ENCODE data around the gene CNIH3. TPM values are rescaled to one million over a fixed set of nuclear protein-coding genes. Genes with fewer than 3 reads are reported as not detected.

The CNIH3 gene
- total RNA-seq, 3 donors from 2014 or later, result 3.8 to 5.2 (median 4.4) TPM

DNA sequence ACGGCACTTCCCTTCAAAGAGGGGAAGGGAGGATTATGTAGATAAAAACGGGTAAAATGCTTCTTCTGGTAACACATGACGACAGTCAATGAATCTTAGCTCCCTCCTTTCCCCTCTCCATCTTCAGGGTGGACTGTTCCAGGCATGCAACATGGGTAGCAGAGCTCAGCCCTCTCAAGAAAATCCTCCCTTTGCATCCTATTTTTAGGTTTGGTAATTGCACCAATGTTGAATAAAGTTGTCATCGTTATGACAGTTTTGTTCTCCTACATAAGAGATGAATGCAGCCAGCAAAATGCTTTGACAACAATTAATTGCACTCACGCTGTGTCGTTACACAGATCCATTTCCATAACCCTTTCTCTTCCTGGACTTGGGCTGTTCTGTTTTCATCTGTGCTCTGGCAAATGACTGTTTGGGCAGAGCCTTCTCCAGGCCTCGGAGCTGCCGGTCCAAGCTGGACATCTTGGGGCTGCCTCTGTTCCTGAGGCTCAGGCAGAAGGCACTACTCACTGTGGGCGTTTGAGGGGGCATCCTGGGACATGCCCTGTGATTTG is 127.6 kb downstream of the CNIH3 start:
- H3K9me3 ChIP-seq, result no peaks in the 10 kb centered on the region
- intact Hi-C loops (cut with DNase I; ENCODE audit: low total_unique reads), result no loop called here
- H3K4me1 ChIP-seq, result no peaks in the 10 kb centered on the region
- H3K36me3 ChIP-seq, result no peaks in the 10 kb centered on the region
- no peak for DNase-seq (ENCODE audit: low spot score in 2 of 2)
- TF ChIP-seq, protein P1, sequence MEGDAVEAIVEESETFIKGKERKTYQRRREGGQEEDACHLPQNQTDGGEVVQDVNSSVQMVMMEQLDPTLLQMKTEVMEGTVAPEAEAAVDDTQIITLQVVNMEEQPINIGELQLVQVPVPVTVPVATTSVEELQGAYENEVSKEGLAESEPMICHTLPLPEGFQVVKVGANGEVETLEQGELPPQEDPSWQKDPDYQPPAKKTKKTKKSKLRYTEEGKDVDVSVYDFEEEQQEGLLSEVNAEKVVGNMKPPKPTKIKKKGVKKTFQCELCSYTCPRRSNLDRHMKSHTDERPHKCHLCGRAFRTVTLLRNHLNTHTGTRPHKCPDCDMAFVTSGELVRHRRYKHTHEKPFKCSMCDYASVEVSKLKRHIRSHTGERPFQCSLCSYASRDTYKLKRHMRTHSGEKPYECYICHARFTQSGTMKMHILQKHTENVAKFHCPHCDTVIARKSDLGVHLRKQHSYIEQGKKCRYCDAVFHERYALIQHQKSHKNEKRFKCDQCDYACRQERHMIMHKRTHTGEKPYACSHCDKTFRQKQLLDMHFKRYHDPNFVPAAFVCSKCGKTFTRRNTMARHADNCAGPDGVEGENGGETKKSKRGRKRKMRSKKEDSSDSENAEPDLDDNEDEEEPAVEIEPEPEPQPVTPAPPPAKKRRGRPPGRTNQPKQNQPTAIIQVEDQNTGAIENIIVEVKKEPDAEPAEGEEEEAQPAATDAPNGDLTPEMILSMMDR (IDR thresholded peaks at IDR 0.05), result no peak
- TF ChIP-seq POLR2A (IDR thresholded peaks at IDR 0.05) (no peak), POLR2AphosphoS5 (IDR thresholded peaks at IDR 0.05) (no peak)
- H3K4me3 ChIP-seq, result no peak overlapping the region
- H3K27me3 ChIP-seq, result no peaks in the 10 kb centered on the region
- H3K27ac ChIP-seq, result no peak overlapping the region

DNA sequence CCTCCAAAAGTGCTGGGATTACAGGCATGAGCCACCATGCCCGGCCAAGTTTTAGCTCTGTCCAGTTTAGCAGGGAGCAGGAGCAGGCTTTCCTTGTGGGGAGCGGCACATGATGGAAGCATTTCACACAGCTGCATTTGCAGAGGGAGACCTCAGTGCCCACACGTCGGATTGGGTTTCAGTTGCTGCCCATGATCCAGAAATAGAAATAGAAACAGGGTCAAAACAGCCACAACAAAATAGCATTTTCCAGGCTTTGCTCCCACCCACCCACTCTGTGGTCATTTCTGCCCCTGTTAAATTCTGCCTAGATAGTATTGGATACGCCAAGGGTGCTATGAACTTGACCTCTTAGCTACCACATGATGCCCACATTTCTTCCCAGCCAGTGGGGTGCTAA is 128.4 kb downstream of the CNIH3 start:
- Histone ChIP-seq H3K4me1 (no peaks in the 10 kb centered on the region), H3K27me3 (no peaks in the 10 kb centered on the region), H3K9me3 (no peaks in the 10 kb centered on the region), H3K4me3 (no peak overlapping the region), H3K36me3 (no peaks in the 10 kb centered on the region), H3K27ac (no peak overlapping the region)
- DNase-seq (ENCODE audit: low spot score in 2 of 2), result no peak
- TF ChIP-seq, protein P1 (IDR thresholded peaks at IDR 0.05), result no peak
- intact Hi-C loops (cut with DNase I; ENCODE audit: low total_unique reads), result no loop called here

DNA sequence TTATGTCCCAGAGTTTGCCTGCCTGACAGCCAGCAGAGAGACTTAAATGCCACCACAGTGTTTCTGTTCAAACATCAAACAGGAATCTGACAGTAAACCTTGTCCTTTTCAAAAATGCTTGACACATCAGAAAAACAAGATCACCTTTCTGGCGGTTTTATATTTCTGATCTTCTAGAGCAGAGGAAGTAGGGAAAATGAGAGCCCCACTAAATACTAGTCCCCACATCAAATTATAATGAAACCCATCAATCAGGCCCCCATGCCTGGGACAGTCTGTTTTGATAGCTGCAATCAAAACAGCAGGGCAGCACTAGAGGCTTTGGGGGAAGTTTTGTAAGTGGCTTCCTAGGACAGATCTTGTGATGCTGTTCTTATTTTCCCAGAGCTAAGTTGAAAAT is 129.3 kb downstream of the CNIH3 start:
- TF ChIP-seq POLR2A (IDR thresholded peaks at IDR 0.05) (no peak), POLR2AphosphoS5 (IDR thresholded peaks at IDR 0.05) (no peak)
- TF ChIP-seq, protein P1 (IDR thresholded peaks at IDR 0.05), result no peak
- no peak for DNase-seq (ENCODE audit: low spot score in 2 of 2)
- Histone ChIP-seq H3K36me3 (no peaks in the 10 kb centered on the region), H3K27ac (no peak overlapping the region), H3K4me3 (no peak overlapping the region), H3K4me1 (no peaks in the 10 kb centered on the region), H3K9me3 (no peaks in the 10 kb centered on the region), H3K27me3 (no peaks in the 10 kb centered on the region)
- intact Hi-C loops (cut with DNase I; ENCODE audit: low total_unique reads), result no loop called here

DNA sequence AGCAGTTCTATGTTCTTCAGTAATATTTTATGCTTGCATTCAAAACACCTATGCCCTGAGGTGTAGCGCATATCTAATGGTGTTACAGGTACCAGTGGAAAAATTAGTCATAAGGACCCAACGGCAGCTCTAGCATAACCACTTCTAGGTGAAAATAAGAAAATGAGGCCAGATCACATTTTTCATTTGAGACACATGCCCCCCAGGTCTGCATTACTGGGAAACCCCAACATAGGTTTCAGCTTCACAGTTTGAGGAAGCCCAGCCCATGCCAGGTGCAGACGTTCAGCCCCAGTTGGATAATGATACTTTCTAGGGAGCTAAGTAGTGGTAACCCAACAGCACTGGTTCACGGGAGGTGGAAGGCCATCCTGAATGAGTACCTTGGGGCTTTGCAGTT is 129.8 kb downstream of the CNIH3 start:
- Histone ChIP-seq H3K27me3 (no peaks in the 10 kb centered on the region), H3K4me3 (no peak overlapping the region), H3K36me3 (no peaks in the 10 kb centered on the region), H3K9me3 (no peaks in the 10 kb centered on the region), H3K27ac (no peak overlapping the region), H3K4me1 (no peaks in the 10 kb centered on the region)
- intact Hi-C loops (cut with DNase I; ENCODE audit: low total_unique reads), result no loop called here
- no peak for TF ChIP-seq POLR2AphosphoS5 (IDR thresholded peaks at IDR 0.05)
- TF ChIP-seq, protein P1 (IDR thresholded peaks at IDR 0.05), result no peak
- no peak for TF ChIP-seq POLR2A (IDR thresholded peaks at IDR 0.05)
- no peak for DNase-seq (ENCODE audit: low spot score in 2 of 2)

DNA sequence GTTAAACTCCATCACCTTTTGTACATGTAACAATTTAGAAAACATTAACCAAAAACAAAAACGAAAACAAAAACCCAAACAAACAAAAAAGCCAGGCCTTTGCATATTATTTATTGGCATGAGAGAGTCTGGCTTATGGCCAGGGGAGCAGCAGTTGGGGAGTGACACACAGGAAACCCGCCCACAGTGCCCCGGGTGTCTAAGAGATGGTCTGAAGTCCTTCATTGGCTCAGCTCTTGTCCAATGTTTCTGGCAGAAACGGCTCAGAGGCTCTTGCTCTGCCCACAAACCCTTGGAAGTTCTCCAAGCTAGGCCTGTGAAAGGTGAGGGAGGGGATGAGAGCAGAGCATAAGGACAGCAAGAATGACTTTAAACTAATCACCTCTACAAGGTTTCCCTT is 131.5 kb downstream of the CNIH3 start:
- Histone ChIP-seq H3K4me3 (no peak overlapping the region), H3K4me1 (no peaks in the 10 kb centered on the region), H3K9me3 (no peaks in the 10 kb centered on the region), H3K27me3 (no peaks in the 10 kb centered on the region), H3K36me3 (no peaks in the 10 kb centered on the region), H3K27ac (no peak overlapping the region)
- no peak for DNase-seq (ENCODE audit: low spot score in 2 of 2)
- intact Hi-C loops (cut with DNase I; ENCODE audit: low total_unique reads), result no loop called here
- TF ChIP-seq, protein P1 (IDR thresholded peaks at IDR 0.05), result no peak
- no peak for TF ChIP-seq POLR2AphosphoS5 (IDR thresholded peaks at IDR 0.05)
- TF ChIP-seq POLR2A (IDR thresholded peaks at IDR 0.05), result no peak

Measured in breast epithelium (tissue), 4 donors.